Activated T-helper 2 cell treated with anti-CD3 and anti-CD28 coated beads, Interferon-gamma antibody, Interleukin-2, Interleukin-4, amounts not matched to agents 10 μg/mL and 5 μg/mL and 100 μg/mL, durations not matched to agents 14 hours and 24 hours and 36 hours (primary cell): Measurements from ENCODE around the gene ASS1. TPM values are rescaled to one million over a fixed set of nuclear protein-coding genes. Genes with fewer than 3 reads are reported as not detected.

Experiments used
- DNase-seq: peaks from one replicate; pipeline ENCODE4 v3.0.0; 2021; ENCODE audit warnings: low spot score
- H3K27ac Mint-ChIP-seq: one replicate; pipeline ENCODE4 v1.8.0; 2021; ENCODE audit warnings: mixed read lengths
- H3K27me3 Mint-ChIP-seq: one replicate; pipeline ENCODE4 v1.8.0; 2021; ENCODE audit warnings: low read depth, mixed read lengths
- H3K36me3 Mint-ChIP-seq: one replicate; pipeline ENCODE4 v1.8.0; 2021; ENCODE audit warnings: low read depth, mixed read lengths
- H3K4me1 Mint-ChIP-seq: one replicate; pipeline ENCODE4 v1.8.0; 2021; ENCODE audit warnings: low read depth, mixed read lengths
- H3K4me3 Mint-ChIP-seq: one replicate; pipeline ENCODE4 v1.8.0; 2021; ENCODE audit warnings: low read depth, mild to moderate bottlenecking, moderate library complexity, mixed read lengths
- H3K9me3 Mint-ChIP-seq: one replicate; pipeline ENCODE4 v1.8.0; 2021; ENCODE audit warnings: mixed read lengths
- intact Hi-C: fragments of 100-400 bp; cut with micrococcal nuclease; formaldehyde crosslinking; loops from one replicate; pipeline ENCODE4 v1.15.1; 2023
- total RNA-seq: library from RNA; stranded (reverse); gene quantifications from 2 replicates; pipeline ENCODE4 v1.2.3, GENCODE V29; 2022

The ASS1 gene
- total RNA-seq, 1 donor from 2014 or later, result 3.2 TPM

DNA sequence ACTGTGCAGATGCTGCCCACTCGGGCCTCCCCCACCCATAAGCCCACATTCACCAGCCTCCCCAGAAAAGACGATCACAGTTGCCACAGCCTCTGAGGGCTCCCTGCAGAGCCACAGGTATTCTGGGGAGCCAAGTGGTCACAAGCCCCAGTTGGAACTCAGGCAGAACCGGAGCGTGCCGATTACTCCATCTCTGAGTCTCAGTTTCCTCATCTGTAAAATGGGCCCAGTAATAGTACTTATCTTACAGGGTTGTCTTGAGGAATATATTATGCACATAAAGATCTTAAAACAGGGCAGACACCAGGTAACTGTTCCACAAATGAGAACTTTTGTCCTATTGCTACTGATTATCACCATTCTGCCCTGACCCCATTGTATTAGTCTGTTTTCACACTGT, 77.0 kb downstream of the ASS1 start:
- H3K36me3 Mint-ChIP-seq, result no peaks in the 10 kb centered on the region
- DNase-seq, result no peak
- H3K4me1 Mint-ChIP-seq, result no peaks in the 10 kb centered on the region
- no peak overlapping the region for H3K4me3 Mint-ChIP-seq
- no peaks in the 10 kb centered on the region for H3K27me3 Mint-ChIP-seq
- H3K9me3 Mint-ChIP-seq, result no peaks in the 10 kb centered on the region
- H3K27ac Mint-ChIP-seq, result no peak overlapping the region
- intact Hi-C loops, result no loop called here

DNA sequence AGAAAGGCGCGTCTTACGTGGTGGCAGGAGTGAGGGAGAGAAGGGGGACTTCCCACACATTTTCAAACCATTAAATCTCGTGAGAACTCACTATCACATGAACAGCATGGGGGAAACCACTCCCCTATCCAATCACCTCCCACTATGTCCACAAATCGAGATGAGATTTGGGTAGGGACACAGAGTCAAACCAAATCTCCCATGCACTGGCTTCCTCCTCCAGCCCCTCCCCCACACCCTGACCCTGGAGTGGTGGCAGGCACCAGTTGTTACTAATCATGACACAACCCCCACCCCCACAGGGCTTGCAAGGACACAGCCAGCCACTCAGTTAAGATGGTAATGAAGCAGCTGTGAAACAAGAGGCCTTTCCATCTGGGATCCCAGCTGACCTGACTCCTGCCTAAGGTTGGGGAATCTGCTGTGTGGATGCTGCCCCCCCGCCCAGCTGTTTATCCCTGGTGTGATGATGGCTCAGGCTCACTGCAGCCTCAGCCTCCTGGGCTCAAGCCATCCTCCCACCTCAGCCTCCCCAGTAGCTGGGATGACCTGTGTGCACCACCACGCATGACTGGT, 77.6 kb downstream of the ASS1 start:
- no peaks in the 10 kb centered on the region for H3K36me3 Mint-ChIP-seq
- no peak for DNase-seq
- H3K9me3 Mint-ChIP-seq, result no peaks in the 10 kb centered on the region
- no peak overlapping the region for H3K27ac Mint-ChIP-seq
- no peak overlapping the region for H3K4me3 Mint-ChIP-seq
- intact Hi-C loops, result no loop called here
- no peaks in the 10 kb centered on the region for H3K27me3 Mint-ChIP-seq
- H3K4me1 Mint-ChIP-seq, result no peaks in the 10 kb centered on the region

DNA sequence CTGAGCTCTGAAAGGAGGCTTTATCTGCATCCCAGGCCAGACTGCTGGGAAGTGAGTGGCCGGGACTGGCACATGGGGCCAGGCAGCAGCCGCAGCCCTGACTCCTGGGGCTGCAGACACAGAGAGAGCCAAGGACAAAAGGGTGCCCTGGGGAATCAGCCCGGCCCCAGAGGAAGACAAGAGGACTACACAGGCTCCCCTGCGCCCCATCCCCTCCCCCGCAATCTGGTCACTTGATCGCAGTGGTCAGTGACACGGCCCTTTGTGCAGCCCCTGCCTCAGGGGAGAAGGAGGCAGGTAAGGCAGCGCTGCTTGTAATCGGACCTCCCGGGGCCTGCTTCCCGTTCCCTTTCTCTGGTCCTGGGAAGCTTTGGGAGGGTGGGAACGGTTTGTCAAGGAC, 79.2 kb downstream of the ASS1 start:
- no peak for DNase-seq
- intact Hi-C loops, result no loop called here
- no peaks in the 10 kb centered on the region for H3K27me3 Mint-ChIP-seq
- no peaks in the 10 kb centered on the region for H3K36me3 Mint-ChIP-seq
- no peaks in the 10 kb centered on the region for H3K4me1 Mint-ChIP-seq
- no peak overlapping the region for H3K27ac Mint-ChIP-seq
- no peak overlapping the region for H3K4me3 Mint-ChIP-seq
- no peaks in the 10 kb centered on the region for H3K9me3 Mint-ChIP-seq

GRCh38 chr9:130526193-130526853, 81.6 kb downstream of the ASS1 start:
- Mint-ChIP-seq H3K27ac (no peak overlapping the region), H3K27me3 (no peaks in the 10 kb centered on the region), H3K9me3 (no peaks in the 10 kb centered on the region), H3K36me3 (no peaks in the 10 kb centered on the region), H3K4me3 (no peak overlapping the region), H3K4me1 (no peaks in the 10 kb centered on the region)
- intact Hi-C loops, result no loop called here
- no peak for DNase-seq

- no peaks in the 10 kb centered on the region for H3K9me3 Mint-ChIP-seq
- intact Hi-C loops, result no loop called here
- no peaks in the 10 kb centered on the region for H3K27me3 Mint-ChIP-seq
- no peaks in the 10 kb centered on the region for H3K36me3 Mint-ChIP-seq
- H3K27ac Mint-ChIP-seq, result no peak overlapping the region
- H3K4me3 Mint-ChIP-seq, result no peak overlapping the region
- H3K4me1 Mint-ChIP-seq, result no peaks in the 10 kb centered on the region
- no peak for DNase-seq
These were observed 82.3 kb downstream of the ASS1 start for GRCh38 chr9:130526854-130527650.

- no peak overlapping the region for H3K27ac Mint-ChIP-seq
- no peaks in the 10 kb centered on the region for H3K36me3 Mint-ChIP-seq
- H3K4me1 Mint-ChIP-seq, result no peaks in the 10 kb centered on the region
- no peaks in the 10 kb centered on the region for H3K9me3 Mint-ChIP-seq
- no peak for DNase-seq
- no peak overlapping the region for H3K4me3 Mint-ChIP-seq
- intact Hi-C loops, result no loop called here
- no peaks in the 10 kb centered on the region for H3K27me3 Mint-ChIP-seq
These were observed 83.0 kb downstream of the ASS1 start for GRCh38 chr9:130527651-130528310.

- intact Hi-C loops, result no loop called here
- Mint-ChIP-seq H3K27ac (no peak overlapping the region), H3K4me3 (no peak overlapping the region), H3K9me3 (no peaks in the 10 kb centered on the region), H3K27me3 (no peaks in the 10 kb centered on the region), H3K4me1 (no peaks in the 10 kb centered on the region), H3K36me3 (no peaks in the 10 kb centered on the region)
- no peak for DNase-seq
These were observed 83.9 kb downstream of the ASS1 start for GRCh38 chr9:130528674-130529073.

- no peak for DNase-seq
- no peak overlapping the region for H3K27ac Mint-ChIP-seq
- intact Hi-C loops, result no loop called here
- H3K27me3 Mint-ChIP-seq, result peaks cover 14% of the 10 kb centered on the region
- no peaks in the 10 kb centered on the region for H3K36me3 Mint-ChIP-seq
- H3K4me3 Mint-ChIP-seq, result no peak overlapping the region
- no peaks in the 10 kb centered on the region for H3K4me1 Mint-ChIP-seq
- H3K9me3 Mint-ChIP-seq, result no peaks in the 10 kb centered on the region
These were observed 86.2 kb downstream of the ASS1 start for GRCh38 chr9:130530938-130531337.

DNA sequence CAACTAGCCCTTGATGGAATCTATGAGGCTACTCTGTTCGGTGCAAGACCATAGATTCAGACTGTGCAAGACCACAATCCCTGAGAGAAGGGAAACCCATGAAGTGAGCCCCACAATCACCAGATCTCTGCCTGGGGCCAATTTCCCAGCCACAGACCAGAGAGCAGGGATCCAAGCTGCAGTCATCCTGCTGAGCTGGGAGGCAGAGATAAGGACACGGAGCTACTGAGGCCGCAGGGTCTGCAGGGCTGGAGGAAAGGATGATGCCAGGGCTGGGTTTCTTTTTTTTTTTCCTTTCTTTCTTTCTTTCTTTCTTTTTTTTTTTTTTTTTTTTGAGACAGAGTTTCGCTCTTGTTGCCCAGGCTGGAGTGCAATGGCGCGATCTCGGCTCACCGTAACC, 86.9 kb downstream of the ASS1 start:
- no peaks in the 10 kb centered on the region for H3K9me3 Mint-ChIP-seq
- DNase-seq, result no peak
- H3K27me3 Mint-ChIP-seq, result peaks cover 18% of the 10 kb centered on the region
- no peak overlapping the region for H3K27ac Mint-ChIP-seq
- H3K4me3 Mint-ChIP-seq, result no peak overlapping the region
- intact Hi-C loops, result no loop called here
- H3K36me3 Mint-ChIP-seq, result no peaks in the 10 kb centered on the region
- H3K4me1 Mint-ChIP-seq, result no peaks in the 10 kb centered on the region

DNA sequence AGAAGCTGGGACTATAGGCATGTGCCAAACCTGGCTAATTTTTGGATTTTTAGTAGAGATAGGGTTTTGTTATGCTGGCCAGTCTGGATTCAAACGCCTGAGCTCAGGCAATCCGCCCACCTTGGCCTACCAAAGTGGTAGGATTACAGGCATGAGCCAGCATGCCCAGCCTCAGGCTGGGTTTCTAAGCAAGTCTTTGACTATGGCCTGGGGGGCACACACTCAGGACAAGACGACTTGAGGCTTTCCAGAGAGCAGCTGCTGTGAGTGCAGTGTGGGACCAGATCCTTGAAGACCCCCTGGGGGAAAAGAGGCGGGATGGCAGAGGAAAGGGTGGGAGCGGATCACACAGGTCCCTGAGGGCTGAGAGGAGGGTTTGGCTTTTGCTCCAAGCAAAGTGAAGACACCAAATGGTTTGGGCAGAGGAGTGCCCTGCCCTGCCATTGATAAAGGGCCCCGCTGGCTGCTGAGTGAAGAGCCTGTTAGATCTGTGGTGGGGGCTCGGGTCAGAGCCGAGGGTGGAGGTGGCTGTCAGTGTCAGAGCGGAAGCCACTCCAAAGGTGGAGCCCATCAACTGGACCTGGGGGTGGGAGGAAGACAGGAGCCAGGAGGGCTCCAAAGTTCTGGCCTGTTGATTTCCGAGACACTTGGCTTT, 87.8 kb downstream of the ASS1 start:
- DNase-seq, result no peak
- Mint-ChIP-seq H3K4me3 (no peak overlapping the region), H3K9me3 (no peaks in the 10 kb centered on the region), H3K27me3 (peaks cover 26% of the 10 kb centered on the region), H3K36me3 (no peaks in the 10 kb centered on the region), H3K27ac (no peak overlapping the region), H3K4me1 (no peaks in the 10 kb centered on the region)
- intact Hi-C loops, result no loop called here

DNA sequence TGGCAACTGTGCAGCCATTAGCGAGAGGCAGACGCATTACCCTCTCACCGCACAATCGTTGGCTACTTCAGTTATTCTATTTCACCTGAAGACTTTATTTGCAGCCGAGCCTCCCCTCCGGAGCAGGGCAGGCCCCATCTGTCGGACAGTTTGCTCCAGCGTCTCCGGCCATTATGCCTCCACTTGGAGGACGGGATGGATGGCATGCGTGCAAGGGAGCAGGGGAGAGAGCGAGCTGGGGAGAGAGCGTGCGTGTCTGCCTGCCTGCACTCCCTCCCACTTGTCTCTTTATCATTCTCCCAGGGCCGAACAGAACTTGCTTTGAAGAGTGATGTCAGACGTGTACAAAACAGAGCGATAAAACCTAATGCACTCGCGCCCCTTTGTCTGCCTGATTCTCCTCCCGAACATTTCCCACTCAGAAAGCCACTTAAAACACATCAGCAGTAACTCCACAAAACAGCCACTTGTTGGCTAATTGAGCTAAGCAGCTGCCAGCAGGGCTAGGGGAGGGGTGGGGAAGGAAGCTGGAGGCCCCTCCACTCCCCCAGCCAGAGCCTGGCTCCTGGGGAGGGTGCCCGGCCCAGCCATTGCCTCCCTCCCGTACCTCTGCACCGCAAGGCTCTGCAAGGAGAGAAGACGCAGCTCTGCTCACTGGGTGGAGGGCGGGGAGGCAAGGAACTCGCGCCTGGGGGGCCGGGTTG, 91.2 kb downstream of the ASS1 start:
- no peak for DNase-seq
- H3K36me3 Mint-ChIP-seq, result no peaks in the 10 kb centered on the region
- H3K27me3 Mint-ChIP-seq, result peaks cover 50% of the 10 kb centered on the region
- H3K9me3 Mint-ChIP-seq, result no peaks in the 10 kb centered on the region
- no peak overlapping the region for H3K4me3 Mint-ChIP-seq
- intact Hi-C loops, result no loop called here
- H3K4me1 Mint-ChIP-seq, result peaks cover 4% of the 10 kb centered on the region
- H3K27ac Mint-ChIP-seq, result no peak overlapping the region

DNA sequence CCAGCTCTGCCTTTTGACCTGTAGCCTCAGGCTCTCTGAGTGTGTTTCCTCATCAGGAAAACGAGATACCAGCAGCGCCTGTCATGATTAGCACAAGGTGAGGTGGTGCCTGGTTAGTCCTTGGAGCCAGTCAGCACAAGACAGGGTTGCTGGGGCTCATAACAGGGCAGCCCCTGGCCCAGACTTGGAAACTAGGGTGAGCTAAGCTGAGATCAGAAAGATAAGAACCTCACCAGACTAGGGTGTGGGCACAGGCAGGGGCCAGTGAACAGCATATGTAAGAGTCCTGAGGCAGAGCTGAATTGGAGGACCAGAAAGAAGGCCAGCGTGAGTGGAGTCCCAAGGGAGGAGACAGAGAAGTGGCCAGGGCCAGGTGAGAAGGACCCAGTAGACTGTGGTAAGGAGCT, 91.9 kb downstream of the ASS1 start:
- no peak overlapping the region for H3K27ac Mint-ChIP-seq
- peaks cover 4% of the 10 kb centered on the region for H3K4me1 Mint-ChIP-seq
- intact Hi-C loops, result no loop called here
- no peak overlapping the region for H3K4me3 Mint-ChIP-seq
- no peaks in the 10 kb centered on the region for H3K36me3 Mint-ChIP-seq
- H3K9me3 Mint-ChIP-seq, result no peaks in the 10 kb centered on the region
- peaks cover 50% of the 10 kb centered on the region for H3K27me3 Mint-ChIP-seq
- DNase-seq, result no peak
